ENCODE data around the gene IFIH1. TPM values are rescaled to one million over a fixed set of nuclear protein-coding genes. Genes with fewer than 3 reads are reported as not detected.
A peak's percentile ranks its signal among the peaks of the same experiment; 100 is the strongest.

The IFIH1 gene
- total RNA-seq = 27.9 TPM in 2 replicates

DNA sequence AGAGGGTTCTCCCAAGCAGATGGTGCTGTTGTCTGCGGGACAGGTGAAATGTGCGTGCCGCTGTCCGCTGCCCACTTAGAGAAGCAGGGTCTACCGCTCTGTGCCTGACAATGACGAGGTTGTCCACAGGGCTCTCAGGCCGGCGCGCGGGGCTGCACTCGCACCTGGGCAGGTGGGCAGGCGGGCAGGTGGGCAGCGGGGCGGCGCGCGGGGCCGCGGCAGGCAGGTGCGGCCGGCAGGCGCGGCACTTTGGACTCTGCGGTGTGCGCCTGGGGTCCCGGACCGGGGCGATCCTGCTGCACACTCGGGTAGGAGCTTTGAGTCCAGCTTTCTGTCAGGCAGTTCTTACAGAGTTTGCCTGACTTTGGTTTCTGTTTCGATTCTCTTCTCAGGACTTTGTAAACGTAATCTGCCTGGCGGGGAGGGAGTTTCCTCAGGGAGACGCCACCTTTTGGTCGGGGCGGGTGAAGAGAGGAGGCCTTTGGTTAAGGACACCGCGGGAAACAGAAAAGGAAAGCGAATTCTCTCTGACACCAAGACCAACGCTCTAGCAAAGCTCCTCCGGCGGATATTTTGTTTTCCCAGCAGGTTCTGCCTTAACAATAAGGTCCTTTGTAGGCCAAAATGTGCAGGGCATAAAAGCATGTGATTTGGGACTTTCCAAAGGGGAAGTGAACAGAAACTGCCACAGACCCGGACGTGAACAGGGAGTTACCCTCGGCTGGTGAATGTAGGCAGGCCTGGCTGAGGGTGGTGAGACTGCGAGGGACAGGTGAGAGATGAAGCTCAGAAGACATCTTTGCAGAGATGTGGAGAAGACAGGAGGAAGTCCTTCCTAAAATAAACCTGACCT is at the start of gene IFIH1:
TSS of gene IFIH1 (minus strand) at position 357 of the 853 bp plus-strand sequence. CDS start 377 bp downstream, outside the sequence.
- Mint-ChIP-seq H3K4me3 (peak within 1 kb of the TSS; percentile 93), H3K9me3 (no peaks in the 10 kb centered on the region), H3K27ac (peak within 1 kb of the TSS; percentile 100), H3K27me3 (ENCODE audit: insufficient read depth) (no peaks in the 10 kb centered on the region), H3K36me3 (ENCODE audit: low read depth) (peaks cover 23% of the 10 kb centered on the region), H3K4me1 (ENCODE audit: low read depth) (peaks cover 65% of the 10 kb centered on the region)
- DNase-seq (ENCODE audit: low spot score) = peak; percentile 79
- intact Hi-C loops (cut with micrococcal nuclease) = loop anchor here (1.0 to 5.0 kb wide), 6 partner anchors 26 to 1076 kb away; partner anchors contain the start of genes GCA and PSMD14

- Mint-ChIP-seq H3K4me1 (ENCODE audit: low read depth) (no peaks in the 10 kb centered on the region), H3K27me3 (ENCODE audit: insufficient read depth) (no peaks in the 10 kb centered on the region), H3K9me3 (no peaks in the 10 kb centered on the region), H3K36me3 (ENCODE audit: low read depth) (no peaks in the 10 kb centered on the region), H3K4me3 (no peak overlapping the region), H3K27ac (no peak overlapping the region)
- intact Hi-C loops (cut with micrococcal nuclease) = no loop called here
- DNase-seq (ENCODE audit: low spot score) = no peak
These were observed 46.9 kb upstream of the IFIH1 start for GRCh38 chr2:162365392-162365791.

DNA sequence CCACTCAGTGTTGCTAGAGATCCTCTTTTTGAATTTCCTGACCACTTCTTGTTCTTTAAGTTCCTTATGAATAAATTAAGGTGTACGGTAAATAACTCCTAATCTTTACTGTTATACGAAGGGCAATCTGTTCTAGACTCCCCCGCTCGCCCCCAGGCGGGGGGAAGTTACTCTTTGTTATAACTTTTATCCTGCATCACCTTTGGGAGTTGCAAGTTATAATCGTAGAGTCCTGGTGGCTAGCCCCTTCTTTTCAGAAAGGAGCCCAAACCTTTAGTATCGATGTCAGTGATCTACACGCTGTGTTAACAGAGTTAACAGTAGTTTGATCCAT is 26.1 kb upstream of the IFIH1 start:
- peak overlapping the region; percentile 94 for H3K4me3 Mint-ChIP-seq
- no peaks in the 10 kb centered on the region for H3K36me3 Mint-ChIP-seq (ENCODE audit: low read depth)
- DNase-seq (ENCODE audit: low spot score) = no peak
- H3K27ac Mint-ChIP-seq = peak overlapping the region; percentile 77
- intact Hi-C loops (cut with micrococcal nuclease) = loop anchor here (1.0 to 5.0 kb wide), 2 partner anchors 26 to 42 kb away; partner anchors contain the start of gene IFIH1
- H3K27me3 Mint-ChIP-seq (ENCODE audit: insufficient read depth) = peaks cover 19% of the 10 kb centered on the region
- no peaks in the 10 kb centered on the region for H3K9me3 Mint-ChIP-seq
- H3K4me1 Mint-ChIP-seq (ENCODE audit: low read depth) = peaks cover 16% of the 10 kb centered on the region

- Mint-ChIP-seq H3K4me1 (ENCODE audit: low read depth) (peaks cover 16% of the 10 kb centered on the region), H3K36me3 (ENCODE audit: low read depth) (no peaks in the 10 kb centered on the region), H3K9me3 (no peaks in the 10 kb centered on the region), H3K27me3 (ENCODE audit: insufficient read depth) (peaks cover 19% of the 10 kb centered on the region), H3K27ac (peak within 1 kb of the TSS; percentile 77), H3K4me3 (peak within 1 kb of the TSS; percentile 94)
- peak; percentile 97 for DNase-seq (ENCODE audit: low spot score)
- intact Hi-C loops (cut with micrococcal nuclease) = loop anchor here (1.0 to 5.0 kb wide), 3 partner anchors 26 to 1036 kb away; partner anchors contain the start of genes IFIH1 and PSMD14
These were observed 25.5 kb upstream of the IFIH1 start, which contains the start of gene GCA for GRCh38 chr2:162343824-162344616. Gene GCA (plus strand): TSS chr2:162344132. CDS start chr2:162344249, 117 bp downstream.

DNA sequence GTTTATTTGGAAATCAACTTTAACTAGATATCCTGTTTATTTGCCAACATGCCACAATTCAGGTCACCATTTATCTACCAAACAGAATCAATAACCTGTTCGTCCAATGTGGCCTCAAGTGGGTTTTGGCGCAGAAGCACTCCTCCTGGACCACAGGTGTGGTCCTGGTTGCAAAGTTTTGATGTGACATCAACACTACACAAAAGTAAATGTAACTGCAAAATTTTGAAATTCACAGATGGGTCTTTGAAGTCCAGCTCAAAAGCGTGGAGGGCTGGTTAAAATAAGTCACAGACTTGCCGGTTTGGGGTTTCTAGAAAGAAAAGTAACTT is 25.0 kb upstream of the IFIH1 start:
- no peaks in the 10 kb centered on the region for H3K36me3 Mint-ChIP-seq (ENCODE audit: low read depth)
- peaks cover 16% of the 10 kb centered on the region for H3K4me1 Mint-ChIP-seq (ENCODE audit: low read depth)
- H3K27me3 Mint-ChIP-seq (ENCODE audit: insufficient read depth) = peaks cover 19% of the 10 kb centered on the region
- no peaks in the 10 kb centered on the region for H3K9me3 Mint-ChIP-seq
- no peak for DNase-seq (ENCODE audit: low spot score)
- peak overlapping the region; percentile 94 for H3K4me3 Mint-ChIP-seq
- intact Hi-C loops (cut with micrococcal nuclease) = loop anchor here (1.0 to 5.0 kb wide), 2 partner anchors 41 to 1035 kb away; partner anchors contain the start of gene PSMD14
- H3K27ac Mint-ChIP-seq = peak overlapping the region; percentile 70

DNA sequence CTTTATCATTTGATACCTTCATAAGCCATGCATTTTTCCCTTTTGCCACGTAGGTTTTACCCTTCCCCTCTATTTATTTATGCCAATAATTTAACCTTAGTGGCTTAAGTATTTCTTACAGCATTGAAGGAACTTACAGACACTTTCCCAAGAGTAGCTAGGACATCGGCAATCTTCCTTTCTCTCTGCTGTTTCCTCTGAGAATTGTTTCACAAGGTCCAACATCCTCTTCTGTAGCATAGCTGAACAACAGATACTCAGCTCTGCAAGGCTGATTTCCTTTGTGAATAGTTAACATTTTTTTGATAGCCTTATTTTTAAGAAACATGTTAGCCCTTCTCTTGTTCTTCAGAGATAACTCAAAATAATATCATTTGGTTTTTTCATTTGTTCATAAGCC is 24.4 kb upstream of the IFIH1 start:
- peaks cover 16% of the 10 kb centered on the region for H3K4me1 Mint-ChIP-seq (ENCODE audit: low read depth)
- no peak overlapping the region for H3K27ac Mint-ChIP-seq
- H3K27me3 Mint-ChIP-seq (ENCODE audit: insufficient read depth) = peaks cover 19% of the 10 kb centered on the region
- H3K9me3 Mint-ChIP-seq = no peaks in the 10 kb centered on the region
- no peaks in the 10 kb centered on the region for H3K36me3 Mint-ChIP-seq (ENCODE audit: low read depth)
- intact Hi-C loops (cut with micrococcal nuclease) = loop anchor here (1.0 to 5.0 kb wide), 2 partner anchors 41 to 1035 kb away; partner anchors contain the start of gene PSMD14
- peak overlapping the region; percentile 94 for H3K4me3 Mint-ChIP-seq
- no peak for DNase-seq (ENCODE audit: low spot score)

DNA sequence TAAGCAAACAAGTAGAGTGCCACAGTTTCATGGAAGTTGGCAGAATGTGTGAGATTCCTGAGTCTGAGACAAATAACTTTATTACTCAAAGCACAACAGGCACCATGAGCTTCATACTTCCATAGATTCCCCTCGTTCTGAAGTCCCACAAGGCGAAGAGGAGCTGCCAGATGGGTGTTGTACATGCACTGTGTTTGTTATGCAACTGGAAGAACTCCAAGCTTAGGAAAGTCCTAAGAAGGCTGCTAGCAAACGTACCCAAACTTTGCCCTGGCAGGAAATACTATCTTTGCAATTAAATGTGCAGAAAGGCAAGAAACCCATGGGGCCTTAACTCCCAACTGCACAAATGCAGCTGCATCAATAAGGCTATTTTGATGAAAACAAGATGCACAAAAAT is 23.8 kb upstream of the IFIH1 start:
- peaks cover 19% of the 10 kb centered on the region for H3K27me3 Mint-ChIP-seq (ENCODE audit: insufficient read depth)
- no peak for DNase-seq (ENCODE audit: low spot score)
- intact Hi-C loops (cut with micrococcal nuclease) = loop anchor here (5.0 kb wide), 1 partner anchor 40 kb away; no protein-coding TSS in a partner anchor
- H3K4me1 Mint-ChIP-seq (ENCODE audit: low read depth) = peaks cover 16% of the 10 kb centered on the region
- no peaks in the 10 kb centered on the region for H3K9me3 Mint-ChIP-seq
- no peaks in the 10 kb centered on the region for H3K36me3 Mint-ChIP-seq (ENCODE audit: low read depth)
- H3K27ac Mint-ChIP-seq = no peak overlapping the region
- H3K4me3 Mint-ChIP-seq = no peak overlapping the region

- H3K36me3 Mint-ChIP-seq (ENCODE audit: low read depth) = no peaks in the 10 kb centered on the region
- no peaks in the 10 kb centered on the region for H3K9me3 Mint-ChIP-seq
- H3K4me1 Mint-ChIP-seq (ENCODE audit: low read depth) = peaks cover 16% of the 10 kb centered on the region
- DNase-seq (ENCODE audit: low spot score) = no peak
- H3K4me3 Mint-ChIP-seq = no peak overlapping the region
- H3K27ac Mint-ChIP-seq = no peak overlapping the region
- H3K27me3 Mint-ChIP-seq (ENCODE audit: insufficient read depth) = peaks cover 17% of the 10 kb centered on the region
- intact Hi-C loops (cut with micrococcal nuclease) = loop anchor here (5.0 kb wide), 1 partner anchor 39 kb away; no protein-coding TSS in a partner anchor
These were observed 22.3 kb upstream of the IFIH1 start for GRCh38 chr2:162340822-162341221.

- Mint-ChIP-seq H3K27ac (no peak overlapping the region), H3K36me3 (ENCODE audit: low read depth) (no peaks in the 10 kb centered on the region), H3K27me3 (ENCODE audit: insufficient read depth) (peaks cover 8% of the 10 kb centered on the region), H3K9me3 (no peaks in the 10 kb centered on the region), H3K4me3 (no peak overlapping the region), H3K4me1 (ENCODE audit: low read depth) (no peaks in the 10 kb centered on the region)
- intact Hi-C loops (cut with micrococcal nuclease) = no loop called here
- DNase-seq (ENCODE audit: low spot score) = no peak
These were observed 19.4 kb upstream of the IFIH1 start for GRCh38 chr2:162337868-162338267.

- no peak for DNase-seq (ENCODE audit: low spot score)
- H3K4me1 Mint-ChIP-seq (ENCODE audit: low read depth) = peaks cover under 1% of the 10 kb centered on the region
- no peak overlapping the region for H3K27ac Mint-ChIP-seq
- H3K9me3 Mint-ChIP-seq = no peaks in the 10 kb centered on the region
- intact Hi-C loops (cut with micrococcal nuclease) = no loop called here
- H3K27me3 Mint-ChIP-seq (ENCODE audit: insufficient read depth) = no peaks in the 10 kb centered on the region
- no peaks in the 10 kb centered on the region for H3K36me3 Mint-ChIP-seq (ENCODE audit: low read depth)
- no peak overlapping the region for H3K4me3 Mint-ChIP-seq
These were observed 15.5 kb upstream of the IFIH1 start for GRCh38 chr2:162333968-162334367.

DNA sequence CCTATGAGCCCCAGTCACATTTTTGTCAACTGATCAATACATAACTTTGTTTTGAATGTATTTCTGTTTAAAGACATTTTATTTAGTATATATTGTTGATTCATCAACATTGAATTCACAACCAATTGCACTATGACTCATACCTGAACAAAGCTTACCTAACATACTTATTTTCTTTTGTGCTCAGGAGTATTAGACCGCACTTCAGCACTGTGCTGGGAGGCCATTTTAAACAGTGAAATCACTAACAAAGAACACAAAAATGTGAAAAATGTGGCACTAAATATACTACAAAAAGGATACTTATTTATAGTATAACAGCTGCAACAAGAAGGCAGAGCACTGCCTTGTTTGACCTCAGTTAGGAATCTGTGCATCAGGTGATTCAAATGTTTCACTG is 12.4 kb upstream of the IFIH1 start:
- DNase-seq (ENCODE audit: low spot score) = no peak
- intact Hi-C loops (cut with micrococcal nuclease) = no loop called here
- Mint-ChIP-seq H3K9me3 (no peaks in the 10 kb centered on the region), H3K4me1 (ENCODE audit: low read depth) (peaks cover 7% of the 10 kb centered on the region), H3K4me3 (no peak overlapping the region), H3K27ac (no peak overlapping the region), H3K36me3 (ENCODE audit: low read depth) (no peaks in the 10 kb centered on the region), H3K27me3 (ENCODE audit: insufficient read depth) (no peaks in the 10 kb centered on the region)

- Mint-ChIP-seq H3K4me1 (ENCODE audit: low read depth) (peaks cover 12% of the 10 kb centered on the region), H3K4me3 (no peak overlapping the region), H3K27me3 (ENCODE audit: insufficient read depth) (no peaks in the 10 kb centered on the region), H3K36me3 (ENCODE audit: low read depth) (peaks cover 5% of the 10 kb centered on the region), H3K9me3 (no peaks in the 10 kb centered on the region), H3K27ac (no peak overlapping the region)
- intact Hi-C loops (cut with micrococcal nuclease) = no loop called here
- no peak for DNase-seq (ENCODE audit: low spot score)
These were observed 10.1 kb upstream of the IFIH1 start for GRCh38 chr2:162328424-162329157.
